ENCODE measurements around the gene MKS1.

Gene MKS1

GRCh38 chr17:58244963-58245362, 25.9 kb upstream of the MKS1 start:
- no peak for DNase-seq

DNA sequence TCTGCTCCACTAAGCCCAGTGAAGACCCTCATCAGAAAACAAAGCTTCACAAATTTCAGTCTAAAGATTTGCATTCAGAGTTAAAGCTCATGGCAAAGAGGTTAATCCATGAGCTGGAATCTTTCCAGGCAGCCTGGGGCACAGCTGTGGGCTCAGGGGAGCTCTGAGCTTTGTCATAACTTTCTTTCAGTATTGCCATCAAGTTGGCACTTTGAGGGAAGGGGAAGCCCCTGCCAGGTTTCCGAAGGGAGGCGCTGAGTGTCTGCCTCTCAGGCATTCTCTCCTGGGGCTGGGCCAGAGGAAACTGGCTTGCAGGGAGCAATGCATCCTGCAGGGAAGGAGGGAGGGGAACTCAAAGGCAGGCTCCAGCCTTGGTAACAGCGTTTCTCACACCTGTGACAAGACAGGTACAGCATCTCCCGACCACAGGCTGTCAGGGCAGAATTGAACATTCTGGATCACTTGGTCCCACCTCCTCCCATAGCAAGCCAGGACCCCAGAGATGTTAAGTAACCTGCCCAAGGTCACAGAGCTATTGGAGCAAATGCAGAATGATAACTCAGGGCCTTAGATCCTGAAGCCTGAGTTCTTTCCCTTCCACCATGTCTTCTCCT, 23.2 kb upstream of the MKS1 start:
- DNase-seq: peak; percentile 77

- no peak for DNase-seq
These were observed 20.9 kb upstream of the MKS1 start for GRCh38 chr17:58239987-58240386.

GRCh38 chr17:58238147-58238634, 19.1 kb upstream of the MKS1 start, which contains the start of gene LPO:
Gene LPO (plus strand): TSS chr17:58238584. CDS start chr17:58242980, 4,396 bp downstream.
- DNase-seq: no peak

- DNase-seq: no peak
These were observed 17.3 kb upstream of the MKS1 start for GRCh38 chr17:58236394-58236793.

- no peak for DNase-seq
These were observed 16.8 kb upstream of the MKS1 start for GRCh38 chr17:58235821-58236220.

DNA sequence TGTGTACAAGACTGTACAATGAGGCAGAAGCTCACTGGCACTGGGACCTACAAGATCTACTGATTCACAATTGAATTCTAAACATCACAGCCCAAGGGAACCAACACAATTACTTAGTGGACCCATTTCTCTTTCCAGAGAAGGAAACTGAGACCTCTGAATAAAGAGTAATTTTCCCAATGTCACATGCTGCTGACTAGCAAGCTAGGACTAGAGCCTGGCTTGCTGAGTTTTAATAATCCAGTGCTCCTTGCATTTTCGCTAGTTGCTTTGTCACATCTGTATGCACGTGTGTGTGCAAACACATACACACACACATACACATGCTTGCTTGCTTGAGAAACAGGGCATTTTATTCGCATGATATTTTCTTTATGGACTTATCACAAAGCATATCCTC, 15.5 kb upstream of the MKS1 start:
- DNase-seq: no peak

- no peak for DNase-seq
These were observed 14.5 kb upstream of the MKS1 start for GRCh38 chr17:58233543-58233942.

GRCh38 chr17:58232707-58233156, 13.7 kb upstream of the MKS1 start:
- peak; percentile 34 for DNase-seq

GRCh38 chr17:58231641-58232040, 12.6 kb upstream of the MKS1 start:
- DNase-seq: no peak

DNA sequence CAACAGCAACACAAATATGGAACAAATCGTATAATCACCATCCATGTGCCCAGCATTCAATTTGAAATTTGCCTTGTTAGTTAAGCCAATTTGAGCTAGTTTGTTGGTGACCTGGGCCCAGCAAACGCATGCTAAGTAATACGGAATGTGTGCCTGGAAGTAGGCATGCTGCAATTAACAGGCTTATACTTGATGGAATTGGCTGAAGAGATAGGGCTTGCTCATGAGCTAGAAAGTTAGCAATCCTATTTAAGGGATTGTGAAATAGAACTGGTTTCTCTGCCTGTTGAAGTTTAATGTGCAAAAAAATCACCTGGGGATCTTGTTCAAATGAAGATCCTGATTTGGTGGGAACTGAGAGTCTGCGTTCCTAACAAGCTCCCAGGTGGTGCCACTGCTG, 10.8 kb upstream of the MKS1 start:
- DNase-seq: no peak

- DNase-seq: no peak
These were observed 10.3 kb upstream of the MKS1 start for GRCh38 chr17:58229384-58229783.

- no peak for DNase-seq
These were observed 9.6 kb upstream of the MKS1 start for GRCh38 chr17:58228679-58229078.

- DNase-seq: no peak
These were observed 8.7 kb upstream of the MKS1 start for GRCh38 chr17:58227733-58228132.

- peak; percentile 28 for DNase-seq
These were observed 5.3 kb upstream of the MKS1 start for GRCh38 chr17:58224315-58224714.

DNA sequence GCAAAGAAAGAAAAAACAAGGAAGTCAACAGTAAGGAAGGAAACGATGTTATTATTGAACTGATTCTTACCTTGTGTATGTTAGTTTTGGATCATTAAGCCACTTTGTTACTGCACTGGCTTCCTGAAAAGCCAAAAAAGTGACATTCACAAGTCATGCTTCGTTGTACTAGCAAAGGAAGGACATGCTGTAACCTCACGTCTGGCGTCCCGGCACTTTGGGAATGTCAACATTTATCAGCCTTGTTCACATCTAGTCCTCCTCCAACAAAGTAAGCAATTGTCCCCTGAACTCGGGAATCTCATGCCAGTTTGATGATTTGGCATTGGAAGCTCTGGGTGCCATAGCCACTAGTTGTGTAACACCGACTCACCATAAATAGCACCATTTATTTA, 731 bp upstream of the MKS1 start:
- DNase-seq: no peak

DNA sequence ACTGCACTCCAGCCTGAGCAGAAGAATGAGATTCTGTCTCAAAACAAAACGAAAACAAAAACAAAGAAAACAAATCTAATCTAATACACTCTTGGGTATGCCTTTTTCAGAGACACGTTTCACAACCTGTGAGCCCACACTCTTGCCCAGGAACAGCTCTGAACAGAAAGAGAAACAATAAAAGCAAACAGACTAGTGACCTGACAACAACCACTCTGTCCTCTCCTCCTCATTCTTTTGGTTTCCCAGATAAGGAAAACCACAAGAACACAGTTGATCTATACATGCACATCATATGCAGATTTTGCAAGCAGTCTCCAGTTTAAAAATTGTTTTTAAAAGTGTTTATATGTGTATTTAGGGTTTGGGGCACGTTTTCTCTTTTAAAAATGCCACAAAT, 1.3 kb downstream of the MKS1 start:
- DNase-seq: no peak

DNA sequence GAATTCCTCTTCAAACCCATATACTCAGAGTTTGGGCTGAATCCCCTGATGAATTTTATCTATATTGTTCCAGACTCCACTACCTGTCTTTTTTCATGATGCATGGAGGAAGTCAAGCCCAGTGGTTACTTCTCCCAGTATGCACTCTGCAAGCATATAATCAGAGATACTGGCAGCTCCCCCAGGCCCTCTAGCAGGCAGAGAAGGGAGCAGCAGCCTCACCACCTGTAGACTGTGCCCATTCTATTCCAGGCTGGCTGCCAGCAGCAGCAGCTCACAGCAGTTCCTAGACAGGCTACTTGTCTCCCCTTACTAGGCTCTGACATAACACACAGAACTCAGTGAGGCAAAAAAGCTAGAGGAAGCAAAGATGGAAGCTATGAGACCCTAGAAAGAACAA, 3.4 kb downstream of the MKS1 start:
- peak; percentile 19 for DNase-seq

GRCh38 chr17:58210922-58211321, 8.1 kb downstream of the MKS1 start:
- no peak for DNase-seq

DNA sequence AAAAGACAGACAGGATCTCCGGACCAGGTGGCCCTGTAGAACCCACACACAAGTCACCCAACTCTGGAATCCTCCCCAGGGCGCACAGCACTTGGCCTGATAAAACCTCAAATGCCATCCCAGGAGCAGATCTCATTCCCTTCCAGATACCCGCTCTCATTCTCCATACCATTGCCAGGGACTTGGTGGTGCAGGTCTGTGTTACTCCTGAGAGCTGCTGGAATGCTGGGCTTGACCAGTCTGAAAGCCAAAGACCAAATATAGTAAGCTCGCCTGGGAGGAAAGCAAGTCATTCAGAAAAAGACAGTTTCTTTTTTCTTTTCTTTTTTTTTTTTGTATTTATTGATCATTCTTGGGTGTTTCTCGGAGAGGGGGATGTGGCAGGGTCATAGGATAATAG, 10.7 kb downstream of the MKS1 start:
- DNase-seq: no peak

- no peak for DNase-seq
These were observed 11.6 kb downstream of the MKS1 start for GRCh38 chr17:58207451-58207850.

GRCh38 chr17:58205936-58206335, 13.1 kb downstream of the MKS1 start:
- no peak for DNase-seq

- DNase-seq: no peak
These were observed 14.3 kb downstream of the MKS1 start for GRCh38 chr17:58204796-58205195.

GRCh38 chr17:58202859-58203258, 16.2 kb downstream of the MKS1 start:
- DNase-seq: no peak

GRCh38 chr17:58200024-58200633, 18.9 kb downstream of the MKS1 start:
- peak; percentile 69 for DNase-seq
